ENCODE data around the gene TASOR2. TPM values are rescaled to one million over a fixed set of nuclear protein-coding genes. Genes with fewer than 3 reads are reported as not detected.
A peak's percentile ranks its signal among the peaks of the same experiment; 100 is the strongest.

Gene TASOR2
- total and polyA plus RNA-seq, 9 of the 15 experiments (the other 6 are each of a cell fraction or from before 2014, with no cell fraction given) = 12.7 to 75.3 (median 52.3) TPM

DNA sequence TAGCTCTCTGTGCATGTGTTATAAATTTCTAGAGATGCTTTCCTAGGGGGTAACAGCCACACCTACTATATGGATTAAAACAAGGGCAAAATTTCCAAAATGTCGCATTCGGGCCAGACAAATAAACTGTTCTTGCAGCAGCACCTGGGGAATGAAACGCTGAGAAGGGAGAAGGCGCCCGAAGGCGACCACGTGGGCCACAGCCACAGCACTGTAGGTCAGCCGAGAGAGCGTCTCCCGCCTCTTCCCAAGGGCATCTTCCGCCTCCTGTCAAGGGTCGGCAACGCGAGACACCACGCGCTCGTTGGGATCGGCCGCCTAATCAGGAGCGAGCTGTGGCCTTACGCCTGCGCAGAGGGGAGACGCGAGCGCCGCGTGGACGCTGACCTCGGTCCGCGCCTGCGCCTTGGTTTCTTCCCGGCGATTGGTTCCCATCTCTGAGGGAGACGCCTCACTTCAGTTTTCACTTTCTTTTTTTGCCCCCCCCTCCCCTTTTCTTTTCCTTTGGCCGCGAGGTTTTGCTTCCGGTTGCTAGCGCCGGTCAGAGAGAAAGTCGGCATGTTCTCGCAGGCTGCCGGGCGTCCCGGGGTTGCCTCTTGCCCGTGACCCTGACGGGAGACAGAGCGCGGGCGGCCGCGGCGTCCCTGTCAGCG is at the start of gene TASOR2 (continued):
- TF ChIP-seq VEZF1 (CRISPR knock-in tag; IDR thresholded peaks at IDR 0.05) (peak; percentile 91), LEF1 (IDR thresholded peaks at IDR 0.05) (no peak), ZEB2 (IDR thresholded peaks at IDR 0.05) (no peak), DACH1 (IDR thresholded peaks at IDR 0.05; ENCODE audit: partially characterized antibody) (no peak), SUPT5H (IDR thresholded peaks at IDR 0.05) (no peak), CHD4 (IDR thresholded peaks at IDR 0.05; ENCODE audit: insufficient read depth, insufficient replicate concordance, low read depth, low read length, poor library complexity, severe bottlenecking) (no peak), RBM17 (IDR thresholded peaks at IDR 0.05; ENCODE audit: borderline replicate concordance, low read depth, low read length) (no peak), MYBL2 (IDR thresholded peaks at IDR 0.05; ENCODE audit: low read depth) (no peak; the same call in 1 of the 2 replicates), MYBL2 (CRISPR knock-in tag; IDR thresholded peaks at IDR 0.05; ENCODE audit: borderline replicate concordance) (no peak), CBFB (CRISPR knock-in tag; IDR thresholded peaks at IDR 0.05) (peak; percentile 94), HMG20A (CRISPR knock-in tag; conservative IDR thresholded peaks at IDR 0.05) (no peak), FOXO4 (CRISPR knock-in tag; IDR thresholded peaks at IDR 0.05) (no peak), ZNF668 (CRISPR knock-in tag; IDR thresholded peaks at IDR 0.05) (peak; percentile 93), NFIX (CRISPR knock-in tag; IDR thresholded peaks at IDR 0.05; ENCODE audit: low read depth) (no peak), SMAD1 (IDR thresholded peaks at IDR 0.05; ENCODE audit: low read depth, low read length, partially characterized antibody) (no peak), ZNF76 (CRISPR knock-in tag; IDR thresholded peaks at IDR 0.05; ENCODE audit: borderline replicate concordance) (0 out of 2 replicates have a peak, but pooled peaks have one; percentile 85), PCBP2 (IDR thresholded peaks at IDR 0.05; ENCODE audit: low read depth, low read length, poor library complexity, severe bottlenecking) (no peak), ILF3 (IDR thresholded peaks at IDR 0.05; ENCODE audit: borderline replicate concordance) (no peak), XRCC5 (IDR thresholded peaks at IDR 0.05; ENCODE audit: low read depth, low read length) (no peak), PHB2 (IDR thresholded peaks at IDR 0.05; ENCODE audit: low read depth) (no peak), FOXP1 (CRISPR knock-in tag; IDR thresholded peaks at IDR 0.05) (peak; percentile 99)
- TF ChIP-seq, protein P1, sequence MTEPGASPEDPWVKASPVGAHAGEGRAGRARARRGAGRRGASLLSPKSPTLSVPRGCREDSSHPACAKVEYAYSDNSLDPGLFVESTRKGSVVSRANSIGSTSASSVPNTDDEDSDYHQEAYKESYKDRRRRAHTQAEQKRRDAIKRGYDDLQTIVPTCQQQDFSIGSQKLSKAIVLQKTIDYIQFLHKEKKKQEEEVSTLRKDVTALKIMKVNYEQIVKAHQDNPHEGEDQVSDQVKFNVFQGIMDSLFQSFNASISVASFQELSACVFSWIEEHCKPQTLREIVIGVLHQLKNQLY (CRISPR knock-in tag; conservative IDR thresholded peaks at IDR 0.05) = 0 out of 4 replicates have a peak, but pooled peaks of 1 of the 2 experiments have one; percentile 48
- TF ChIP-seq, protein P2, sequence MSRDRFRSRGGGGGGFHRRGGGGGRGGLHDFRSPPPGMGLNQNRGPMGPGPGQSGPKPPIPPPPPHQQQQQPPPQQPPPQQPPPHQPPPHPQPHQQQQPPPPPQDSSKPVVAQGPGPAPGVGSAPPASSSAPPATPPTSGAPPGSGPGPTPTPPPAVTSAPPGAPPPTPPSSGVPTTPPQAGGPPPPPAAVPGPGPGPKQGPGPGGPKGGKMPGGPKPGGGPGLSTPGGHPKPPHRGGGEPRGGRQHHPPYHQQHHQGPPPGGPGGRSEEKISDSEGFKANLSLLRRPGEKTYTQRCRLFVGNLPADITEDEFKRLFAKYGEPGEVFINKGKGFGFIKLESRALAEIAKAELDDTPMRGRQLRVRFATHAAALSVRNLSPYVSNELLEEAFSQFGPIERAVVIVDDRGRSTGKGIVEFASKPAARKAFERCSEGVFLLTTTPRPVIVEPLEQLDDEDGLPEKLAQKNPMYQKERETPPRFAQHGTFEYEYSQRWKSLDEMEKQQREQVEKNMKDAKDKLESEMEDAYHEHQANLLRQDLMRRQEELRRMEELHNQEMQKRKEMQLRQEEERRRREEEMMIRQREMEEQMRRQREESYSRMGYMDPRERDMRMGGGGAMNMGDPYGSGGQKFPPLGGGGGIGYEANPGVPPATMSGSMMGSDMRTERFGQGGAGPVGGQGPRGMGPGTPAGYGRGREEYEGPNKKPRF (IDR thresholded peaks at IDR 0.05; ENCODE audit: low read depth, low read length) = no peak

Measured in K562 (cell line).